ENCODE measurements around the gene MAG. TPM values are rescaled to one million over a fixed set of nuclear protein-coding genes. Genes with fewer than 3 reads are reported as not detected.

MAG gene
- total RNA-seq, 4 donors from 2014 or later, result not detected

DNA sequence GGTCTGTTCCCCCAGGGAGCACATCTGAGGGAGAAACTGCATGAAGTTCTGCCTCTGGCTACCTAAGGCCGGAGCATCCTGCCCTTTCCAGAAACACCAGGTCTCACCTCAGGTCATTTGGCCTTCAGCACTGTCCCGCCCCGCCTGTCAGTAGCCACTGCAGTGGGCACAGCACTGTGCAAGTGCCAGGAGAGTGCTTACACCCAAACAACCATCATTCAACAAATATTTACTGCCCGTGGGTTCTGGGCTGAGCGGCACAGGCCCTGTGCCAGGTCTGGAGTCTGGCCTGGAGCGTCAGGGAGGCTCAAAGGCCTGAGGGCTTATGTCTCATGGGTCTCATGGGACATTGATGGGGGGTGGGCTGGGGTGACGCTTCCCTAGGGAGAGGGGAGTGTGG, 20.4 kb upstream of the MAG start:
- peaks cover 0 to 20% (median 14%) of the 10 kb centered on the region in 4 donors for H3K4me1 ChIP-seq
- H3K27ac ChIP-seq, result no peak overlapping the region
- no peak overlapping the region for H3K4me3 ChIP-seq
- H3K27me3 ChIP-seq, result no peaks in the 10 kb centered on the region
- intact Hi-C loops (cut with DNase I; ENCODE audit: low total_unique reads) (loop anchor here (5.0 to 10.0 kb wide), 2 partner anchors 223 to 224 kb away; partner anchors contain the start of gene KRTDAP), in situ Hi-C loops (cut with MboI; ENCODE audit: low pct_ligation_motif_present in 1 of 4, low pct_unique_long_range_greater_than_20kb in 1 of 4, low sequenced_read_pairs in 3 of 4) (no loop called here)
- H3K36me3 ChIP-seq, result peaks cover 0 to 30% (median 11%) of the 10 kb centered on the region in 4 donors
- no peak for DNase-seq
- H3K9me3 ChIP-seq, result no peaks in the 10 kb centered on the region
- 89% methylated on average over 7 of the region's 7 CpGs; no CpG with 5 or more reads in 1 of the 2 donors for WGBS, 2 donors (ENCODE audit: low coverage in 1 of 2)
- no peak for TF ChIP-seq POLR2A (IDR thresholded peaks at IDR 0.05)
- TF ChIP-seq, protein P1, sequence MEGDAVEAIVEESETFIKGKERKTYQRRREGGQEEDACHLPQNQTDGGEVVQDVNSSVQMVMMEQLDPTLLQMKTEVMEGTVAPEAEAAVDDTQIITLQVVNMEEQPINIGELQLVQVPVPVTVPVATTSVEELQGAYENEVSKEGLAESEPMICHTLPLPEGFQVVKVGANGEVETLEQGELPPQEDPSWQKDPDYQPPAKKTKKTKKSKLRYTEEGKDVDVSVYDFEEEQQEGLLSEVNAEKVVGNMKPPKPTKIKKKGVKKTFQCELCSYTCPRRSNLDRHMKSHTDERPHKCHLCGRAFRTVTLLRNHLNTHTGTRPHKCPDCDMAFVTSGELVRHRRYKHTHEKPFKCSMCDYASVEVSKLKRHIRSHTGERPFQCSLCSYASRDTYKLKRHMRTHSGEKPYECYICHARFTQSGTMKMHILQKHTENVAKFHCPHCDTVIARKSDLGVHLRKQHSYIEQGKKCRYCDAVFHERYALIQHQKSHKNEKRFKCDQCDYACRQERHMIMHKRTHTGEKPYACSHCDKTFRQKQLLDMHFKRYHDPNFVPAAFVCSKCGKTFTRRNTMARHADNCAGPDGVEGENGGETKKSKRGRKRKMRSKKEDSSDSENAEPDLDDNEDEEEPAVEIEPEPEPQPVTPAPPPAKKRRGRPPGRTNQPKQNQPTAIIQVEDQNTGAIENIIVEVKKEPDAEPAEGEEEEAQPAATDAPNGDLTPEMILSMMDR (IDR thresholded peaks at IDR 0.05), result no peak
- no peak for TF ChIP-seq EP300 (IDR thresholded peaks at IDR 0.05; ENCODE audit: low read depth)
- no peak for TF ChIP-seq POLR2AphosphoS5 (IDR thresholded peaks at IDR 0.05)

DNA sequence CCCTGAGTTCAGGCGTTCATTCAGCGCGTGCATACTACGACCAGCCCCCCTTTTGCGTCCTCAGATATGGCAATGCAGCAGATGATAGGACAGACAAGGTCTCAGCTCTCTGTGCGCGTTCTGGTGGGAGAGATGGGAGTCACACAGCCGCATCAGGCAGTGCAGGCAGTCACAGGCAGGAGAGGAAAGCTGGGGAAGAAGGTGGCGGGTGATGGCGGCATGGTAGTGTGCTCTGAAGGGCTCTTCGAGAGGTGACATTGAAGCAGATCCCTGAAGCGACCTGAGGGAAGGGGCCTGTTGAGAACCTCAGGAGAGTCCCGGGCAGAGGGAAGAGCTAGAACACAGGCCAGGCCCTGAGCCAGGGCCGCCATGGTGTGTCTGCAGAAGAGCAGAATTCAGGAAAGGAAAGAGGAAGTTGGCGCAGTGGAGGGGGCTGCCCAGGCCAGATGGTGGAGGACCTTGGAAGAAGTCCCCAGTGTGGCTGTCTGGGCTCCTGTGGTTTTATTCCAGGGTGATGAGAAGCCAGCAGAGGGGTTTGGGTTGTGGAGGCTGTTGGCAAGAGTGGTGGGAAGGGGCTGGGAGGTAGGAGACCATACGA, 19.7 kb upstream of the MAG start:
- intact Hi-C loops (cut with DNase I; ENCODE audit: low total_unique reads) (loop anchor here (5.0 to 10.0 kb wide), 2 partner anchors 223 to 225 kb away; partner anchors contain the start of gene KRTDAP), in situ Hi-C loops (cut with MboI; ENCODE audit: low pct_ligation_motif_present in 1 of 4, low pct_unique_long_range_greater_than_20kb in 1 of 4, low sequenced_read_pairs in 3 of 4) (no loop called here)
- no peak for TF ChIP-seq POLR2A (IDR thresholded peaks at IDR 0.05)
- TF ChIP-seq EP300 (IDR thresholded peaks at IDR 0.05; ENCODE audit: low read depth), result no peak
- TF ChIP-seq, protein P1 (IDR thresholded peaks at IDR 0.05), result no peak
- TF ChIP-seq POLR2AphosphoS5 (IDR thresholded peaks at IDR 0.05), result no peak
- Histone ChIP-seq H3K27me3 (no peaks in the 10 kb centered on the region), H3K4me1 (peaks cover 0 to 13% (median 8%) of the 10 kb centered on the region in 4 donors), H3K27ac (no peak overlapping the region), H3K9me3 (no peaks in the 10 kb centered on the region), H3K36me3 (peaks cover 0 to 37% (median 11%) of the 10 kb centered on the region in 4 donors), H3K4me3 (no peak overlapping the region)
- WGBS, 2 donors (ENCODE audit: low coverage in 1 of 2), result 90% methylated on average over 4 to 16 of the region's 16 CpGs
- no peak for DNase-seq

DNA sequence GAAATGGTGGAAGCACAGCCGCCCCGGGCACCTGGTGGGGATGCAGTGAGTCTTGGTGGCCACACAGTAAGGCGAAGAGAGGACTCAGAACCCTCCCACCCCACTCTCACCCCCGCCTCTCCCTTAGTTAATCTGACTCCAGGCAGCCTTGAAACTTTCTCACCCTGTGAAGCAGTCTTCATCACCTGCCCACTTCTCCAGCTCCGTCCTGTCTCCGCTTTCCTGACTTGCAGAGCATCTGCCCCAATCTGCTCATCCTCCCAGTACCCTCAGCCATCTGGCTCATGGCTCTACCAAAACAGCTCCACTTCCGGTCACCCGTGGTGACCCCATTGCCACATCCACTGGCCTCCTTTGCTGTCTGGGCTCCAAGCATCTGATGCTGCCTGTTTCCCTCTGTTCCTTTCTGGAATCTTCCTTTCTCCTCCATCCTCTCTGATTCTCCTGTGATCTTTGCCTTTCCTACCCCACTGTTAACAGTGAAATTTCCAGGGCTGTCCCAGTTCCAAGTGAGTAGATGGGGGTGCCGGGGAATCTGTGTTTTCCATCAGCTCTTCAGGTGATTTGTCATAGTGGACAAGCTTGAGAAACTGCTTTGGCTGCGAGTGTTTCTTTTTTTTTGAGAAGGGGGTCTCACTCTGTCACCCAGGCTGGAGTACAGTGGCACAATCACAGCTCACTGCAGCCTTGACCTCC, 18.9 kb upstream of the MAG start:
- H3K9me3 ChIP-seq, result no peaks in the 10 kb centered on the region
- H3K27ac ChIP-seq, result no peak overlapping the region
- H3K36me3 ChIP-seq, result peaks cover 0 to 41% (median 11%) of the 10 kb centered on the region in 4 donors
- TF ChIP-seq POLR2A (IDR thresholded peaks at IDR 0.05) (no peak), EP300 (IDR thresholded peaks at IDR 0.05; ENCODE audit: low read depth) (no peak), POLR2AphosphoS5 (IDR thresholded peaks at IDR 0.05) (no peak)
- TF ChIP-seq, protein P1 (IDR thresholded peaks at IDR 0.05), result no peak
- intact Hi-C loops (cut with DNase I; ENCODE audit: low total_unique reads) (loop anchor here (5.0 to 10.0 kb wide), 2 partner anchors 222 to 226 kb away; partner anchors contain the start of gene KRTDAP), in situ Hi-C loops (cut with MboI; ENCODE audit: low pct_ligation_motif_present in 1 of 4, low pct_unique_long_range_greater_than_20kb in 1 of 4, low sequenced_read_pairs in 3 of 4) (no loop called here)
- 81 to 82% methylated on average over 4 to 10 of the region's 10 CpGs for WGBS, 2 donors (ENCODE audit: low coverage in 1 of 2)
- DNase-seq, result no peak
- H3K4me3 ChIP-seq, result no peak overlapping the region
- no peaks in the 10 kb centered on the region for H3K27me3 ChIP-seq
- H3K4me1 ChIP-seq, result peaks cover 0 to 10% (median 7%) of the 10 kb centered on the region in 4 donors

DNA sequence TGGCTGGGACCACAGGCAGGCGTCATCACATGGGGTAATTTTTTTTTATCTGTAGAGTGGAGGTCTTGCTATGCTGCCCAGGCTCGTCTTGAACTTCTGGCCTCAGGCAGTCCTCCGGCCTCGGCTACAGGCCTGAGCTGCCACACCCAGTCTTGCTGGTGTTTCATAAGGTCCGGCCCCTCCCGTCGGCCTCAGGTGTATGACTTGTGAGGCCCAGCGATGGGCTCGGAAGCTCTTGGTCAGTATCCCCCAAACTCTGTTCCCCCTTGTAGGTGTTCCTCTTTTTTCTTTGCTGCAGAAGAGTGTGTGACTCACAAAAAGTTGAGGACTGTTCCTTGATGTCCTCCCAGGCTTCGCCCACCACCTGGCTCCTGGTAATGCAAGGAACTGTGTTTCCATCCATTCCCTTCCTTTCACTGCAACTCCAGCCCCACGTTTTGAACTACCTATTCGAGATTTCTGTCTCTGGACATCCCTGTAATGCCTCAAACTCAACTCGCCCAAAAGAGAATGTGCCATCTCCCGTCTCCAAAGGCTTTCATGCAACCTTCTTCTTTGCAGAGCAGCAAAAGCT, 18.2 kb upstream of the MAG start:
- intact Hi-C loops (cut with DNase I; ENCODE audit: low total_unique reads), result loop anchor here (5.0 to 10.0 kb wide), 2 partner anchors 221 to 226 kb away; partner anchors contain the start of gene KRTDAP

More for the DNA sequence above, 18.2 kb upstream of the MAG start:
- peaks cover 0 to 10% (median 7%) of the 10 kb centered on the region in 4 donors for H3K4me1 ChIP-seq
- peaks cover 0 to 41% (median 11%) of the 10 kb centered on the region in 4 donors for H3K36me3 ChIP-seq
- in situ Hi-C loops (cut with MboI; ENCODE audit: low pct_ligation_motif_present in 1 of 4, low pct_unique_long_range_greater_than_20kb in 1 of 4, low sequenced_read_pairs in 3 of 4), result no loop called here
- H3K4me3 ChIP-seq, result no peak overlapping the region
- no peak overlapping the region for H3K27ac ChIP-seq
- no peak for DNase-seq
- 78 to 79% methylated on average over 7 to 14 of the region's 14 CpGs for WGBS, 2 donors (ENCODE audit: low coverage in 1 of 2)
- H3K9me3 ChIP-seq, result no peaks in the 10 kb centered on the region
- TF ChIP-seq, protein P1 (IDR thresholded peaks at IDR 0.05), result no peak
- TF ChIP-seq POLR2AphosphoS5 (IDR thresholded peaks at IDR 0.05) (no peak), POLR2A (IDR thresholded peaks at IDR 0.05) (no peak), EP300 (IDR thresholded peaks at IDR 0.05; ENCODE audit: low read depth) (no peak)
- H3K27me3 ChIP-seq, result no peaks in the 10 kb centered on the region

Measured in transverse colon (tissue), 4 donors.